OCI-LY3 (cell line): ENCODE results near the gene KIF1C.

Experiments
- EZH2phosphoT487 ChIP-seq: fragments of 200-600 bp; shearing (Covaris generic); IDR thresholded peaks from 2 replicates; pipeline ENCODE4 v1.6.1; 2018; ENCODE audit warnings: antibody characterized with exemption, mixed run types, low read depth
- TF ChIP-seq, protein P1 (sequence below): fragments of 200-600, 300-600 bp; sonication (generic); IDR thresholded peaks from 2 replicates; pipeline ENCODE4 v1.5.1; 2014; ENCODE audit warnings: antibody characterized with exemption, low read length, low read depth

DNA sequence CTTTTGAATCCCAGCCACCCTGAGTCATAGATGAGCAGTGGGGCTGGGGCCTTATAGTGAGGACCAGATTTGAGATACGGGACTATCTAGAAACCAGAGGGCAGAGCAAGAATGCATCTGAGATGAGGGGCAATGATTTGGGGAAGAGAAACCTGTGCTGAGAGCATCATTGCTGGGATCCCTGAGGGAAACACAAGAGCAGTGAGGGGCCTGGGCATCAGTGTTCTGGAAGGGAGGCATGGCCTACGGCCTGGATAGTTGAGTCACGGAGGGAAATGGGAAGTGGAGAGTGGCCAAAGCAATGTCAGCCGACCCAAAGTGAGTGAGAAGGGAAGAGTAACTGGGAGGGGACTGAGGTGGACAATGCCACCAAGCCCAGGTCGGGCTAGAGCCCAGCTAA, 15.4 kb upstream of the KIF1C start:
- TF ChIP-seq, protein P1, sequence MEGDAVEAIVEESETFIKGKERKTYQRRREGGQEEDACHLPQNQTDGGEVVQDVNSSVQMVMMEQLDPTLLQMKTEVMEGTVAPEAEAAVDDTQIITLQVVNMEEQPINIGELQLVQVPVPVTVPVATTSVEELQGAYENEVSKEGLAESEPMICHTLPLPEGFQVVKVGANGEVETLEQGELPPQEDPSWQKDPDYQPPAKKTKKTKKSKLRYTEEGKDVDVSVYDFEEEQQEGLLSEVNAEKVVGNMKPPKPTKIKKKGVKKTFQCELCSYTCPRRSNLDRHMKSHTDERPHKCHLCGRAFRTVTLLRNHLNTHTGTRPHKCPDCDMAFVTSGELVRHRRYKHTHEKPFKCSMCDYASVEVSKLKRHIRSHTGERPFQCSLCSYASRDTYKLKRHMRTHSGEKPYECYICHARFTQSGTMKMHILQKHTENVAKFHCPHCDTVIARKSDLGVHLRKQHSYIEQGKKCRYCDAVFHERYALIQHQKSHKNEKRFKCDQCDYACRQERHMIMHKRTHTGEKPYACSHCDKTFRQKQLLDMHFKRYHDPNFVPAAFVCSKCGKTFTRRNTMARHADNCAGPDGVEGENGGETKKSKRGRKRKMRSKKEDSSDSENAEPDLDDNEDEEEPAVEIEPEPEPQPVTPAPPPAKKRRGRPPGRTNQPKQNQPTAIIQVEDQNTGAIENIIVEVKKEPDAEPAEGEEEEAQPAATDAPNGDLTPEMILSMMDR: no peak
- TF ChIP-seq EZH2phosphoT487: no peak
